ENCODE measurements around the gene PTPRB. TPM values are rescaled to one million over a fixed set of nuclear protein-coding genes. Genes with fewer than 3 reads are reported as not detected.

Gene PTPRB
- total RNA-seq (2014; rRNA removed; shearing (Covaris generic)) = 0.43 and 0.71 TPM in 2 replicates
- 0.24 and 0.30 TPM in 2 replicates for polyA plus RNA-seq (2015; cell fraction: cytosol; rRNA removed)
- 0.75 and 1.5 TPM in 2 replicates for polyA plus RNA-seq (2015; cell fraction: nucleus; rRNA removed)

- in situ Hi-C loops (cut with HindIII; ENCODE audit: low pct_unique_long_range_greater_than_20kb, low sequenced_read_pairs) = no loop called here
- DNase-seq (ENCODE audit: low read depth, low spot score) = no peak
Observed at GRCh38 chr12:70637303-70638085, at the start of gene PTPRB. Gene PTPRB, minus strand, starts transcription at chr12:70637429. Its CDS starts 34 bp downstream, at chr12:70637395.

DNA sequence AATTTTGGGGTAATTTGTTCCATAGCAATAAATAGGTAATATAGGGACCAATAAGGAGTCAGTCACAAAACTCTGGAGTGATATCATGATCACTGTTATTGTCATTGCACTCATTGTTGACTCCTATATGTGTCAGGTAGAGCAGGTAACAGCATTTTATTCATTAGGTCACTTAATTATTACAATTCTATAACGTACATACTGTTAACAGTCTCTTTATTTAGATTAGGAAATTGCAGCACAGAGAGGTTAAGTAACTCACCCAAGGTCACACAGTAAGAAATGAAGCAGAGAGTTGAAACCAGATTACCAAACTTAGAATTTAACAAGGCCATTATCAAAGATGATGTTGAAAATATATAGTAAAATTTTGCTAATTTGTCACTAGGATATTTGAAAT, 49.7 kb upstream of the PTPRB start:
- DNase-seq (ENCODE audit: low read depth, low spot score) = no peak
- in situ Hi-C loops (cut with HindIII; ENCODE audit: low pct_unique_long_range_greater_than_20kb, low sequenced_read_pairs) = no loop called here

- in situ Hi-C loops (cut with HindIII; ENCODE audit: low pct_unique_long_range_greater_than_20kb, low sequenced_read_pairs) = no loop called here
- DNase-seq (ENCODE audit: low read depth, low spot score) = no peak
Observed at GRCh38 chr12:70686299-70686698, 49.1 kb upstream of the PTPRB start.

DNA sequence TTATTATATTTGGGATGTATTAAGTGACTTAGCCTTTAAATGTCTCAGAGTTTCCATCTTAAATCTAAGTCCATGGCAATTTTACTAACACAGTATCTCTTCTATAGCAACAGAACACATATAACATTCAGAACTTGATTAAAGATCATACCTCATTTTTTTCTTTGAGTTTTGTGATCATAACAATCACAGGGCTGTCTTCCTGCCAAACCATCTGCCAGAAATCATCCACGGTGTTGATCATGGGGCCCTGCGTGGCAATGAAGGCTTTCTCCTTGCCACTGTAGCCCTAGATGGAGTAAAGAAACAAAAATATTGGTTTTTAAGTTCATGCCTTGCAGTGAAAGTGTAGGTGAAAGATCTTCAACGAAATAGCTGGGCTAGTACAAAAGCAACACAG, 46.7 kb upstream of the PTPRB start:
- peak; percentile 62 for DNase-seq (ENCODE audit: low read depth, low spot score)
- in situ Hi-C loops (cut with HindIII; ENCODE audit: low pct_unique_long_range_greater_than_20kb, low sequenced_read_pairs) = no loop called here

- in situ Hi-C loops (cut with HindIII; ENCODE audit: low pct_unique_long_range_greater_than_20kb, low sequenced_read_pairs) = no loop called here
- no peak for DNase-seq (ENCODE audit: low read depth, low spot score)
Observed at GRCh38 chr12:70671698-70672097, 34.5 kb upstream of the PTPRB start.

GRCh38 chr12:70670948-70671347, 33.7 kb upstream of the PTPRB start:
- in situ Hi-C loops (cut with HindIII; ENCODE audit: low pct_unique_long_range_greater_than_20kb, low sequenced_read_pairs) = no loop called here

GRCh38 chr12:70667253-70667652, 30.0 kb upstream of the PTPRB start:
- no peak for DNase-seq (ENCODE audit: low read depth, low spot score)
- in situ Hi-C loops (cut with HindIII; ENCODE audit: low pct_unique_long_range_greater_than_20kb, low sequenced_read_pairs) = no loop called here

More at GRCh38 chr12:70670948-70671347, 33.7 kb upstream of the PTPRB start:
- no peak for DNase-seq (ENCODE audit: low read depth, low spot score)

DNA sequence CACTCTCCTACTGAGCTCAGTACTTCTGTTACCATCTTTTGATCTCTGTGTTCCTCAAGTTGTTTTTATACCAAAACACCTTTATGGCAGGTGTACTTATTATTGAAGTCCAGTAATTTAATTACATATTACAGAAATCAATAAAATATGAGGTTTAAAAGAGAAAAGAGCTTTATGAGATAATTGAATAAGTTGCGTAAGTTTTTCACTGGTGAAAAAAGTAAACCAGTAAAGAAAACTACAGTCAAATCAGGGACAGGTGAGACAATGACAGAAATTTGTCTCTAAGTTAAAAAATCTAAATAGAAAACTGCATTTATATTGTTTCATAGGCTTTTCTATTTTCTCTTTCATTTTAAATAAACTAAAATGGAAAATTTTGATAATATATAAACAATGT, 29.1 kb upstream of the PTPRB start:
- in situ Hi-C loops (cut with HindIII; ENCODE audit: low pct_unique_long_range_greater_than_20kb, low sequenced_read_pairs) = no loop called here
- no peak for DNase-seq (ENCODE audit: low read depth, low spot score)

DNA sequence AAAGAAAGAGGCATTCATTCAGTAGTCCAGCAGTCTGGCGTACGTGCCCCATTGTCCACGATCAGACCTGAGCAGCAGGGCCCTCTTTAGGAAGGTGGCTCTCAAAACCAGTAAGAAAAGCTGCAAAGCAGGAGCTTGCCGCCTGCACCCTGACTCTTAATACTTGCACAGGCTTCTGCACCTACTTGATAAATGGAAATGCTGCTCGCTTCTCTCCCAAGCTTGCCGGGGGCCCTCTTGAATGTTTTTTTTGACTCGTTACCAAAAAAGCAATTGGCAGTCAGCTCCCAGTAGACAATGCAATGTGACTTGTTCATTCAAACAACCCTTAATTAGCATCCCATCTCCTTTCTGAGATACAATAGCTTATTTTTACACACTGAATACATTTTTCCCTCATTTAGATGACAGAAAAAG, 27.2 kb upstream of the PTPRB start:
- in situ Hi-C loops (cut with HindIII; ENCODE audit: low pct_unique_long_range_greater_than_20kb, low sequenced_read_pairs) = no loop called here
- peak; percentile 19 for DNase-seq (ENCODE audit: low read depth, low spot score)

GRCh38 chr12:70663838-70664237, 26.6 kb upstream of the PTPRB start:
- no peak for DNase-seq (ENCODE audit: low read depth, low spot score)
- in situ Hi-C loops (cut with HindIII; ENCODE audit: low pct_unique_long_range_greater_than_20kb, low sequenced_read_pairs) = no loop called here

- no peak for DNase-seq (ENCODE audit: low read depth, low spot score)
- in situ Hi-C loops (cut with HindIII; ENCODE audit: low pct_unique_long_range_greater_than_20kb, low sequenced_read_pairs) = no loop called here
Observed at GRCh38 chr12:70661466-70662161, 24.4 kb upstream of the PTPRB start.

GRCh38 chr12:70660620-70661219, 23.5 kb upstream of the PTPRB start:
- in situ Hi-C loops (cut with HindIII; ENCODE audit: low pct_unique_long_range_greater_than_20kb, low sequenced_read_pairs) = no loop called here
- DNase-seq (ENCODE audit: low read depth, low spot score) = peak; percentile 76

DNA sequence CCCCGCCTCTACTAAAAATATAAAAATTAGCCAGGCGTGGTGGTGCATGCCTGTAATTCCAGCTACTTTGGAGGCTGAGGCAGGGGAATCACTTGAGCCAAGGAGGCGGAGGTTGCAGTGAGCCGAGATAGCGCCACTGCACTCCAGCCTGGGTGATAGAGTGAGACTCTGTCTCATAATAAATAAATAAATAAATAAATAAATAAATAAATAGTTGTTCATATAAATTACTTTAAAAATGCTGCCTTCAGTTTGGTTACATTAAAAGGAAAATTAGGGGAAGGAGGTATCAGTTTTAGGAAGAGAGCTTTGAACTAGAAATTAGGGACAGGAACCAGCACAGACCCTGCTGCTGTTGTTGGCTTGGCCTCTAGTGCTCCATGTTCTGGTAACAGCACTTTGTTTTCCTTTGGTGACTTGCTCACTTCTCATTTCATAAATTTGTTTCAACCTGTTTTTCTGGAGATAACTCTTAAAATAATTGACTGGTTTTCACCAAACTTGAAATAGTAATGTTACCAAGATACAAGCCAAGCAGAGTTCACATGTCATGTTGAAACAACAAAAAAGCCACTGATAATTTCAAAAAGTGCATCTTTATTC, 22.9 kb upstream of the PTPRB start:
- in situ Hi-C loops (cut with HindIII; ENCODE audit: low pct_unique_long_range_greater_than_20kb, low sequenced_read_pairs) = no loop called here

GRCh38 chr12:70659077-70659606, 21.9 kb upstream of the PTPRB start:
- in situ Hi-C loops (cut with HindIII; ENCODE audit: low pct_unique_long_range_greater_than_20kb, low sequenced_read_pairs) = no loop called here
- no peak for DNase-seq (ENCODE audit: low read depth, low spot score)

More for the DNA sequence above, 22.9 kb upstream of the PTPRB start:
- DNase-seq (ENCODE audit: low read depth, low spot score) = no peak

- in situ Hi-C loops (cut with HindIII; ENCODE audit: low pct_unique_long_range_greater_than_20kb, low sequenced_read_pairs) = no loop called here
- DNase-seq (ENCODE audit: low read depth, low spot score) = no peak
Observed at GRCh38 chr12:70657616-70658286, 20.5 kb upstream of the PTPRB start.

DNA sequence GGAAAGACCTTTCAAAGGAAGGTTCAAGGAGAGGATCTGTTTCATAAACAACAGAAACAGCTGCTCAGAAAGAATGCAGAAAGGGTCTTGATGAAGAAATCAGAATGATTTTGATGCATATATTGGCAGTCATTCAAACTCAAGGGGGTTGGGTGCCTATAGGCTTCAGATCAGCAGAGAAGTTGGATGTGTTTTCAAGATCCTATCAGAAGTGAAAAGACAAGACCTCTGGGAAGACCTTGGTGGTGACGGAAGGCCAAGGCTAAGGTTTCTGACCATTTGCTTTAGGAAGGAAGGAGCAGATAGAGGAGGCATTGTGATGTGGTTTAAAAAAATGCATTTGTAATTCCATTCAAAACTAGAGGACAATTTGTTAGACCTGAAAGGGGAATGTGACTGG, 15.2 kb upstream of the PTPRB start:
- DNase-seq (ENCODE audit: low read depth, low spot score) = no peak
- in situ Hi-C loops (cut with HindIII; ENCODE audit: low pct_unique_long_range_greater_than_20kb, low sequenced_read_pairs) = no loop called here

DNA sequence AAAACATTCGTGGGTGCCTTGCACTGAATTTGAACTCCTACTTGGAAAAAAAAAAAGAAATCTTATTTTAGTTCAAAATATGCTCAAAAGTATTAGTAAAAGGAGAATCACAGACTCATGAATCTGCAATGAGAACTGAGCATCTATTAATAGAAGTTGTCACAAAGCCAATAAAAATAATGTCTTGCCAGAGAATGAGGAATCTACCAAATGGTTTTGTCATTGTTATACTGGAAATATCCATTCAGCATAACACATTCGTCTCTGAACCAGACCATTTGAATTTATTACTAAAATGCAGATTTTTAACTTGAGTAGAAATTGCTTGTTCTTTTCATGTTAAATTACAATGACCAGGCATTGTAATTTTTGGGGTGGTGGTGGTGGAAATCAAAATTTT, 11.6 kb upstream of the PTPRB start:
- in situ Hi-C loops (cut with HindIII; ENCODE audit: low pct_unique_long_range_greater_than_20kb, low sequenced_read_pairs) = no loop called here
- no peak for DNase-seq (ENCODE audit: low read depth, low spot score)
